ENCODE data around the gene SCYGR8.

SCYGR8 gene

GRCh38 chr2:227761740-227762476 lies 16.2 kb downstream of the SCYGR8 start:
- DNase-seq (ENCODE audit: low read depth, low spot score), result no peak

- no peak for DNase-seq (ENCODE audit: low read depth, low spot score)
Measured at GRCh38 chr2:227765788-227766372, 20.2 kb downstream of the SCYGR8 start.

GRCh38 chr2:227766373-227766883 lies 20.7 kb downstream of the SCYGR8 start:
- DNase-seq (ENCODE audit: low read depth, low spot score), result no peak

GRCh38 chr2:227767830-227768229 lies 22.1 kb downstream of the SCYGR8 start:
- no peak for DNase-seq (ENCODE audit: low read depth, low spot score)

GRCh38 chr2:227772197-227772661 lies 26.5 kb downstream of the SCYGR8 start:
- no peak for DNase-seq (ENCODE audit: low read depth, low spot score)

GRCh38 chr2:227772932-227773331 lies 27.2 kb downstream of the SCYGR8 start:
- no peak for DNase-seq (ENCODE audit: low read depth, low spot score)

- DNase-seq (ENCODE audit: low read depth, low spot score), result no peak
Measured at GRCh38 chr2:227774011-227774624, 28.4 kb downstream of the SCYGR8 start.

- no peak for DNase-seq (ENCODE audit: low read depth, low spot score)
Measured at GRCh38 chr2:227774895-227775842, 29.5 kb downstream of the SCYGR8 start.

GRCh38 chr2:227780981-227781615 lies 35.4 kb downstream of the SCYGR8 start:
- no peak for DNase-seq (ENCODE audit: low read depth, low spot score)

GRCh38 chr2:227781841-227782240 lies 36.1 kb downstream of the SCYGR8 start:
- DNase-seq (ENCODE audit: low read depth, low spot score), result no peak

- no peak for DNase-seq (ENCODE audit: low read depth, low spot score)
Measured at GRCh38 chr2:227782804-227783203, 37.1 kb downstream of the SCYGR8 start.

- DNase-seq (ENCODE audit: low read depth, low spot score), result no peak
Measured at GRCh38 chr2:227783404-227784138, 37.9 kb downstream of the SCYGR8 start.

- no peak for DNase-seq (ENCODE audit: low read depth, low spot score)
Measured at GRCh38 chr2:227785293-227785692, 39.6 kb downstream of the SCYGR8 start.

- no peak for DNase-seq (ENCODE audit: low read depth, low spot score)
Measured at GRCh38 chr2:227788561-227789018, 42.9 kb downstream of the SCYGR8 start.

GRCh38 chr2:227789803-227790202 lies 44.1 kb downstream of the SCYGR8 start:
- DNase-seq (ENCODE audit: low read depth, low spot score), result no peak

- DNase-seq (ENCODE audit: low read depth, low spot score), result no peak
Measured at GRCh38 chr2:227793148-227793712, 47.5 kb downstream of the SCYGR8 start.

Data from iPS DF 19.7 (cell line).